ENCODE measurements around the gene MCCC1. TPM values are rescaled to one million over a fixed set of nuclear protein-coding genes. Genes with fewer than 3 reads are reported as not detected.
"Not testable (repeated sequence)": the region's sequence is repeated elsewhere in the genome, so short reads cannot be mapped to it uniquely, and the experiment has no call there.

The MCCC1 gene
- total RNA-seq, 1 experiment from 2014 or later: 61.7 TPM

DNA sequence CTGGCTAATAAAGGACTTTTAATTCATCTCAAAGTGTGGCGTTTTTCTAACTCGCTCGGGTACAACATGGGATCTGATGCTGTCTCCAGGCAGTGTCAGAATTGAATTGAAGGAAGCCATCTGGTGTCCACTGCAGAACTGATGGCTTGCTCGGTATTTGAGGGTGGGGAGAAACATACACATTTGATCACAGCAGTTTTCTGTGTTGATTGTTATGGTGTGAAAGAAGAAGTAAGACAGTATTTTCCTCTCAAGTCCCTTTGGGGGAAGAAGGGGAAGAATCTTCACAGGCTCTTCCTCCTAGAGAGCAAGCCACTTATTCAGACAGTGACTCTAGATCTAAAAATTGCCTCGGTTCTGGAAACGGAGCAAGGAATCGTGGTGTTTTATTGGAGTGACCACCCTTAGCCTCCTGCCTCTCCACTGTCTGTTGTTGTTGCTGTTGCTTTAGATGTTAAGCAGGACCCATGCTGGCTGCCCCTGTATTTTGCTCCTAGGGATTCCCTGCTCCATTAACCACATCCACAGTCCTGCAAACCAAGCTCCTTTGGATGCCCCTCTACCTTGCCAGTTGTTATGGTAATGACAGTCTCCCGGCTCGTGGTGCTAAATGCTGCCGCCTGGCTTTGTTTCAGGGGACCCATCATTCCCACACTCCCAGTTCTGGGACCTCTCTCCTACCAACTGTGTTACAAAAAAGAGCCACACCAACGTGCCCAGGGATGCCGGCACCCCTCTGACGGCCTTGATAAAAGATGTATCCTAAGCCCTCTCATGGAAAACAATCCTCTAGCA, 15.3 kb upstream of the MCCC1 start:
- no peaks in the 10 kb centered on the region for H3K79me2 ChIP-seq (ENCODE audit: low read length)
- H3K9me3 ChIP-seq (ENCODE audit: low read length): peaks cover 4% of the 10 kb centered on the region; the same call in 1 of the 2 replicates
- peaks cover 31% of the 10 kb centered on the region for H3K4me1 ChIP-seq (ENCODE audit: low read length)
- no peaks in the 10 kb centered on the region for H4K20me1 ChIP-seq (ENCODE audit: insufficient read depth, low read depth, low read length)
- DNase-seq: peak; percentile 59
- no peak overlapping the region for H2AFZ ChIP-seq (ENCODE audit: low read length)
- peak overlapping the region; percentile 26 for H3K9ac ChIP-seq (ENCODE audit: low read length)
- H3K36me3 ChIP-seq (ENCODE audit: insufficient read depth, low read length): no peaks in the 10 kb centered on the region
- H3K4me2 ChIP-seq (ENCODE audit: low read depth, low read length, poor library complexity, severe bottlenecking): peak overlapping the region; percentile 43
- H3K4me3 ChIP-seq (ENCODE audit: low read length): peak overlapping the region; percentile 32; the same call in 1 of the 2 replicates
- H3K9me2 ChIP-seq (replicated peaks; ENCODE audit: insufficient read depth, low read length): no peaks in the 10 kb centered on the region
- H3K27me3 ChIP-seq (ENCODE audit: low read length): no peaks in the 10 kb centered on the region
- H3K27ac ChIP-seq (ENCODE audit: low read length): no peak overlapping the region

DNA sequence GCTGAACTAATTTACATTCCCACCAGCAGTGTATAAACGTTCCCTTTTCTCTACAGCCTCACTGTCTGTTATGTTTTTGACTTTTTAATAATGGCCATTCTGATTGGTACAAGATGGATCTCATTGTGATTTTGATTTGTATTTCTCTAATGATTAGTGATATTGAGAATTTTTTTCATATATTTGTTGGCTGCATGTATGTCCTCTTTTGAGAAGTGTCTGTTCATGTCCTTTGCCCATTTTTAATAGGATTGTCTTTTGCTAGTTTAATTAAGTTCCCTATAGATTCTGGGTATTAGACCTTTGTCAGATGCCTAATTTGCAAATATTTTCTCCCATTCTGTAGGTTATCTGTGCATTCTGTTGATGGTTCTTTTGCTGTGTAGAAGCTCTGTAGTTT, 10.6 kb upstream of the MCCC1 start:
- not testable (repeated sequence) for H3K4me2 ChIP-seq (ENCODE audit: low read depth, low read length, poor library complexity, severe bottlenecking); H4K20me1 ChIP-seq (ENCODE audit: insufficient read depth, low read depth, low read length); H3K9me2 ChIP-seq (replicated peaks; ENCODE audit: insufficient read depth, low read length); H3K79me2 ChIP-seq (ENCODE audit: low read length); H3K9me3 ChIP-seq (ENCODE audit: low read length); H3K27ac ChIP-seq (ENCODE audit: low read length); H3K27me3 ChIP-seq (ENCODE audit: low read length); DNase-seq; H3K4me3 ChIP-seq (ENCODE audit: low read length); H2AFZ ChIP-seq (ENCODE audit: low read length); H3K9ac ChIP-seq (ENCODE audit: low read length); H3K36me3 ChIP-seq (ENCODE audit: insufficient read depth, low read length)
- peaks cover 22% of the 10 kb centered on the region for H3K4me1 ChIP-seq (ENCODE audit: low read length)

DNA sequence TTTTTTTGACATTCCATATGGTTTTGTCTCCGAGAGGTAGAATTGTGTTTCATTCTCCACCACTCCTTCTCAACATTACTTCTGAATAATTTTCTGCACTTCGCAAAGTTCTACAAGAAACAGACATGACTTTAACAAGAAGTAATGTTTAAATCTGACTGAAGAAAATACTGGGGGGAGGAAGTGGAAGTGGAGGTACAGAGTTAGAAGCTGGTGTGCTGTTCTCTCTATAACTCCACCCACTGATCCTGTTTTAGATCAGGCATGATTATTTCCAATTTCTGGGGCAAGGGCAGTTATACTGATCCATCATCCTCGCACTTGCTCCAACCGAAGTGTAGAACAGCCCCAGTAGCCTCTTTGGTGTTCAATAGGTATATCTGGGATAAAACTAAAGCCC, 9.2 kb upstream of the MCCC1 start:
- Histone ChIP-seq H3K79me2 (ENCODE audit: low read length) (no peaks in the 10 kb centered on the region), H3K27ac (ENCODE audit: low read length) (no peak overlapping the region), H3K9me2 (replicated peaks; ENCODE audit: insufficient read depth, low read length) (no peaks in the 10 kb centered on the region), H3K4me2 (ENCODE audit: low read depth, low read length, poor library complexity, severe bottlenecking) (peak overlapping the region; percentile 4), H3K4me3 (ENCODE audit: low read length) (no peak overlapping the region), H3K9me3 (ENCODE audit: low read length) (peaks cover 4% of the 10 kb centered on the region; the same call in 1 of the 2 replicates), H3K27me3 (ENCODE audit: low read length) (no peaks in the 10 kb centered on the region), H3K36me3 (ENCODE audit: insufficient read depth, low read length) (no peaks in the 10 kb centered on the region), H3K4me1 (ENCODE audit: low read length) (peaks cover 11% of the 10 kb centered on the region), H4K20me1 (ENCODE audit: insufficient read depth, low read depth, low read length) (no peaks in the 10 kb centered on the region), H3K9ac (ENCODE audit: low read length) (no peak overlapping the region), H2AFZ (ENCODE audit: low read length) (peak overlapping the region; percentile 2; the same call in 1 of the 2 replicates)
- DNase-seq: no peak

DNA sequence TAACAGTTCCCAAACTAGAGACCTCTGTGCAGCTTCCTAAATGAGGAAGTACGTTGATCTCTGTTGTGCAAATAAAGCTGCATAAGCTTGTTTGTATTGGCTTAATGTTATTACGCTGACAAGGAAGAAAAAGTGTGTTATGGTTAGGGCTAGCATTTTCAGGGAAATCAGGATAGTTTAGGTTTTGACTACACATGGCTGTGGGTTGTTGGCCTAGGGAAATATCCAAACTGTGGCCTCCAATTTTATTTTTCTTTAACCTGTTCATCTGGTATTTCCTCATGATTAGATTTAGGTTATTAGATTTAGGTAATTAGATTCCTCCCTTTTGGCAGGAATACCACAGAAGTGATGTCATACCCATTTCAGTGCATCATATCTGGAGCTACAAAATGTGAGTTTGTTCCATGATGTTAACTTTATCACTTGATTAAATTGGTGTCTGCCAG, 8.7 kb upstream of the MCCC1 start:
- Histone ChIP-seq H3K9me2 (replicated peaks; ENCODE audit: insufficient read depth, low read length) (no peaks in the 10 kb centered on the region), H4K20me1 (ENCODE audit: insufficient read depth, low read depth, low read length) (no peaks in the 10 kb centered on the region), H3K4me3 (ENCODE audit: low read length) (no peak overlapping the region), H3K79me2 (ENCODE audit: low read length) (no peaks in the 10 kb centered on the region), H3K27me3 (ENCODE audit: low read length) (no peaks in the 10 kb centered on the region), H2AFZ (ENCODE audit: low read length) (peak overlapping the region; percentile 2; the same call in 1 of the 2 replicates), H3K4me2 (ENCODE audit: low read depth, low read length, poor library complexity, severe bottlenecking) (peak overlapping the region; percentile 9), H3K9ac (ENCODE audit: low read length) (no peak overlapping the region), H3K4me1 (ENCODE audit: low read length) (peaks cover 11% of the 10 kb centered on the region), H3K9me3 (ENCODE audit: low read length) (peaks cover 4% of the 10 kb centered on the region; the same call in 1 of the 2 replicates), H3K36me3 (ENCODE audit: insufficient read depth, low read length) (no peaks in the 10 kb centered on the region), H3K27ac (ENCODE audit: low read length) (no peak overlapping the region)
- no peak for DNase-seq

DNA sequence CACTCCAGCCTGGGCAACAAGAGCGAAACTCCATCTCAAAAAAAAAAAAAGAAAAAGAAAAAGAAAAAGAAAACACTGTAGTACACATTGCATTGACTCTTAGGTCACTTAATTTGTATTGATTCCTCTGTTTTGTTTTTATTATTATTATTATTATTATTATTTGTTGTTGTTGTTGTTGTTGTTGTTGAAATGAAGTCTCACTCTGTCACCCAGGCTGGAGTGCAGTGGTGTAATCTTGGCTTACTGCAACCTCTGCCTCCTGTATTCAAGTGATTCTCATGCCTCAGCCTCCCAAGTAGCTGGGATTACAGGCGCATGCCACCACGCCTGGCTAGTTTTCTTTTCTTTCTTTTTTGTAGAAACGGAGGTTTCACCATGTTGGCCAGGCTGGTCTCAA, 8.1 kb upstream of the MCCC1 start:
- not testable (repeated sequence) for H3K4me3 ChIP-seq (ENCODE audit: low read length); H3K9me3 ChIP-seq (ENCODE audit: low read length); H2AFZ ChIP-seq (ENCODE audit: low read length); H3K4me2 ChIP-seq (ENCODE audit: low read depth, low read length, poor library complexity, severe bottlenecking); H3K27me3 ChIP-seq (ENCODE audit: low read length); H3K27ac ChIP-seq (ENCODE audit: low read length); H3K9ac ChIP-seq (ENCODE audit: low read length); H3K9me2 ChIP-seq (replicated peaks; ENCODE audit: insufficient read depth, low read length); H3K36me3 ChIP-seq (ENCODE audit: insufficient read depth, low read length); H3K79me2 ChIP-seq (ENCODE audit: low read length); DNase-seq; H4K20me1 ChIP-seq (ENCODE audit: insufficient read depth, low read depth, low read length)
- peaks cover 11% of the 10 kb centered on the region for H3K4me1 ChIP-seq (ENCODE audit: low read length)

DNA sequence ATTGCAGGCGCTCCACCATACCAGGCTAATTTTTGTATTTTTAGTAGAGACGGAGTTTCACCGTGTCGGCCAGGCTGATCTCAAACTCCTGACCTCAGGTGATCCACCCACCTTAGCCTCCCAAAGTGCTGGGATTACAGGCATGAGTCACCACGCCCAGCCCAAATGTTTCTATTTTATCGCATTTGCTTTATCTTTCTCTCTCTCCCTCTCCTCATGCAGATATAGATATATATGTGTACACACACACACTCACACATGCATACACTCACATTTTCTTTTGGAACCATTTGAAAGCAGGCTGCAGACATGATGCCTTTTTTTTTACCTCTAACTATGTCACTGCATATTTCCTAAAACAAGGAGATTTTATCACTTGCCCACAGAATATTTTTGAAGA, 7.3 kb upstream of the MCCC1 start:
- DNase-seq: no peak
- H3K79me2 ChIP-seq (ENCODE audit: low read length): no peaks in the 10 kb centered on the region
- H3K36me3 ChIP-seq (ENCODE audit: insufficient read depth, low read length): no peaks in the 10 kb centered on the region
- H3K9me2 ChIP-seq (replicated peaks; ENCODE audit: insufficient read depth, low read length): no peaks in the 10 kb centered on the region
- no peak overlapping the region for H3K4me2 ChIP-seq (ENCODE audit: low read depth, low read length, poor library complexity, severe bottlenecking)
- H3K9me3 ChIP-seq (ENCODE audit: low read length): peaks cover 4% of the 10 kb centered on the region; the same call in 1 of the 2 replicates
- no peak overlapping the region for H3K9ac ChIP-seq (ENCODE audit: low read length)
- H2AFZ ChIP-seq (ENCODE audit: low read length): no peak overlapping the region
- H3K4me1 ChIP-seq (ENCODE audit: low read length): peaks cover 11% of the 10 kb centered on the region
- H3K27me3 ChIP-seq (ENCODE audit: low read length): no peaks in the 10 kb centered on the region
- no peak overlapping the region for H3K27ac ChIP-seq (ENCODE audit: low read length)
- H3K4me3 ChIP-seq (ENCODE audit: low read length): no peak overlapping the region
- no peaks in the 10 kb centered on the region for H4K20me1 ChIP-seq (ENCODE audit: insufficient read depth, low read depth, low read length)

DNA sequence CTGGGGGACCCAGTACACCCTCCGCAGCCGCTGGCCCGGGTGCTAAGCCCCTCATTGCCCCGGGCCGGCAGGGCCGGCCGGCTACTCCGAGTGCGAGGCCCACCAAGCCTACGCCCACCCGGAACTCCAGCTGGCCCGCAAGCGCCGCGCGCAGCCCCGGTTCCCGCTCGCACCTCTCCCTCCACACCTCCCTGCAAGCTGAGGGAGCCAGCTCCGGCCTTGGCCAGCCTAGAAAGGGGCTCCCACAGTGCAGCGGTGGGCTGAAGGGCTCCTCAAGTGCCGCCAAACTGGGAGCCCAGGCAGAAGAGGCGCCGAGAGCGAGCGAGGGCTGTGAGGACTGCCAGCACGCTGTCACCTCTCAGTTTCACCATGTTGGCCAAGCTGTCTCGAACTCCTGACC, 4.7 kb upstream of the MCCC1 start:
- not testable (repeated sequence) for H3K9me2 ChIP-seq (replicated peaks; ENCODE audit: insufficient read depth, low read length); H3K36me3 ChIP-seq (ENCODE audit: insufficient read depth, low read length); H3K27me3 ChIP-seq (ENCODE audit: low read length); DNase-seq; H3K4me3 ChIP-seq (ENCODE audit: low read length); H3K9ac ChIP-seq (ENCODE audit: low read length); H3K27ac ChIP-seq (ENCODE audit: low read length); H3K9me3 ChIP-seq (ENCODE audit: low read length); H3K4me2 ChIP-seq (ENCODE audit: low read depth, low read length, poor library complexity, severe bottlenecking); H2AFZ ChIP-seq (ENCODE audit: low read length); H4K20me1 ChIP-seq (ENCODE audit: insufficient read depth, low read depth, low read length); H3K79me2 ChIP-seq (ENCODE audit: low read length)
- peaks cover 20% of the 10 kb centered on the region for H3K4me1 ChIP-seq (ENCODE audit: low read length)

DNA sequence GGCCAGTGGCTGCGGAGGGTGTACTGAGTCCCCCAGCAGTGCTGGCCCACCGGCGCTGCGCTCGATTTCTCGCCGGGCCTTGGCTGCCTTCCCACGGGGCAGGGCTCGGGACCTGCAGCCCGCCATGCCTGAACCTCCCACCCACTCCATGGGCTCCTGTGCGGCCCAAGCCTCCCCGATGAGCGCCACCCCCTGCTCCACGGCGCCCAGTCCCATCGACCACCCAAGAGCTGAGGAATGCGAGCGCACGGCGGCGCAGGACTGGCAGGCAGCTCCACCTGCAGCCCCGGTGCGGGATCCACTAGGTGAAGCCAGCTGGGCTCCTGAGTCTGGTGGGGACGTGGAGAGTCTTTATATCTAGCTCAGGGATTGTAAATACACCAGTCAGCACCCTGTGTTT, 1.7 kb upstream of the MCCC1 start:
- not testable (repeated sequence) for H3K9ac ChIP-seq (ENCODE audit: low read length); H3K4me2 ChIP-seq (ENCODE audit: low read depth, low read length, poor library complexity, severe bottlenecking); H3K9me3 ChIP-seq (ENCODE audit: low read length); H3K4me3 ChIP-seq (ENCODE audit: low read length); H3K27ac ChIP-seq (ENCODE audit: low read length); H4K20me1 ChIP-seq (ENCODE audit: insufficient read depth, low read depth, low read length); DNase-seq; H3K27me3 ChIP-seq (ENCODE audit: low read length); H2AFZ ChIP-seq (ENCODE audit: low read length); H3K9me2 ChIP-seq (replicated peaks; ENCODE audit: insufficient read depth, low read length)
- peaks cover 11% of the 10 kb centered on the region; the same call in 1 of the 2 replicates for H3K36me3 ChIP-seq (ENCODE audit: insufficient read depth, low read length)
- H3K79me2 ChIP-seq (ENCODE audit: low read length): peaks cover 30% of the 10 kb centered on the region
- H3K4me1 ChIP-seq (ENCODE audit: low read length): peaks cover 21% of the 10 kb centered on the region

All from Karpas-422 (cell line).